Fibroblast of lung (primary cell): Measurements from ENCODE around the gene EHMT1. TPM values are rescaled to one million over a fixed set of nuclear protein-coding genes. Genes with fewer than 3 reads are reported as not detected.

Experiments used
- DNase-seq, 2 donors: peaks; one replicate each; pipeline versions ENCODE4 v3.0.0 to v3.0.0-alpha.2; 2010; ENCODE audit warnings: low read depth in 2 of 2
- H2AFZ ChIP-seq: 2 replicates; pipeline ENCODE4 v1.5.1; 2012; ENCODE audit warnings: low read length, control low read depth, inconsistent platforms
- H3K27ac ChIP-seq: 2 replicates; pipeline ENCODE4 v1.5.1; 2011; ENCODE audit warnings: low read length, control low read depth; ENCODE audit not compliant: insufficient read depth
- H3K27me3 ChIP-seq: 2 replicates; pipeline ENCODE4 v1.5.1; 2011; ENCODE audit warnings: mild to moderate bottlenecking, low read length; ENCODE audit not compliant: control insufficient read depth, insufficient read depth
- H3K36me3 ChIP-seq: 2 replicates; pipeline ENCODE4 v1.5.1; 2011; ENCODE audit warnings: low read length; ENCODE audit not compliant: control insufficient read depth, insufficient read depth
- H3K4me1 ChIP-seq: 2 replicates; pipeline ENCODE4 v1.5.1; 2011; ENCODE audit warnings: low read length; ENCODE audit not compliant: control insufficient read depth, insufficient read depth; ENCODE audit errors: extremely low read depth
- H3K4me2 ChIP-seq: 2 replicates; pipeline ENCODE4 v1.5.1; 2011; ENCODE audit warnings: low read length, control low read depth; ENCODE audit not compliant: insufficient read depth; ENCODE audit errors: extremely low read depth
- H3K4me3 ChIP-seq, 4 experiments: fragments of 200-600 bp in 1 of 4; sonication (generic) in 1 of 4; replicated peaks in 1 of 4; 2 replicates each; pipeline ENCODE4 v1.5.1; 2011 to 2016; ENCODE audit warnings: low read length in 4 of 4, low read depth in 3 of 4, mild to moderate bottlenecking in 3 of 4, control low read depth in 2 of 4, inconsistent platforms in 1 of 4, mixed read lengths in 1 of 4; ENCODE audit not compliant: insufficient read depth in 1 of 4; ENCODE audit errors: control extremely low read depth in 1 of 4
- H3K79me2 ChIP-seq: 2 replicates; pipeline ENCODE4 v1.5.1; 2012; ENCODE audit warnings: mild to moderate bottlenecking, low read length, inconsistent platforms; ENCODE audit not compliant: control insufficient read depth, insufficient read depth
- H3K9ac ChIP-seq: 2 replicates; pipeline ENCODE4 v1.5.1; 2011; ENCODE audit warnings: mild to moderate bottlenecking, low read length, control low read depth; ENCODE audit not compliant: insufficient read depth
- H3K9me3 ChIP-seq: 2 replicates; pipeline ENCODE4 v1.5.1; 2012; ENCODE audit warnings: low read depth, low read length; ENCODE audit not compliant: control insufficient read depth, insufficient read depth
- H4K20me1 ChIP-seq: 2 replicates; pipeline ENCODE4 v1.5.1; 2011; ENCODE audit warnings: low read length; ENCODE audit not compliant: control insufficient read depth, insufficient read depth; ENCODE audit errors: extremely low read depth
- CTCF ChIP-seq, 2 donors: IDR thresholded peaks in 1 of 2; conservative IDR thresholded peaks in 1 of 2; 1 replicate in 1 of 2; 2 replicates in 1 of 2; pipeline ENCODE4 v1.5.1; 2011 to 2012; ENCODE audit warnings: low read length in 2 of 2, control low read depth in 1 of 2, inconsistent platforms in 1 of 2, low read depth in 1 of 2, mild to moderate bottlenecking in 1 of 2
- EZH2 ChIP-seq: IDR thresholded peaks from 2 replicates; pipeline ENCODE4 v1.5.1; 2012; ENCODE audit warnings: low read length, control low read depth, mild to moderate bottlenecking; ENCODE audit errors: missing control alignments
- polyA plus RNA-seq, 2 donors: library from polyadenylated mRNA; depleted of rRNA in 1 of 2; stranded (reverse) in 1 of 2; unstranded in 1 of 2; fragments of >200 nt; gene quantifications; 2 replicates each; pipeline ENCODE4 v1.2.1, GENCODE V29; 2011 to 2012; ENCODE audit warnings: missing spikeins in 1 of 2
- total RNA-seq: library from RNA; depleted of rRNA; stranded (reverse); fragments of >200 nt; gene quantifications from 2 replicates; pipeline ENCODE4 v1.2.1, GENCODE V29; 2014

EHMT1 gene
- total and polyA plus RNA-seq, 2 donors (not counting 1 experiment from before 2014, with no cell fraction given) = 22.4 to 48.6 TPM

- no peak overlapping the region for H3K9ac ChIP-seq
- H3K79me2 ChIP-seq = peaks cover 50% of the 10 kb centered on the region
- H3K27ac ChIP-seq = no peak overlapping the region
- no peak overlapping the region for H3K4me3 ChIP-seq
- no peaks in the 10 kb centered on the region for H3K27me3 ChIP-seq
- H4K20me1 ChIP-seq = no peaks in the 10 kb centered on the region
- peaks cover 6% of the 10 kb centered on the region for H3K4me1 ChIP-seq
- H3K4me2 ChIP-seq = no peak overlapping the region
- no peaks in the 10 kb centered on the region for H3K9me3 ChIP-seq
- no peak overlapping the region for H2AFZ ChIP-seq
- DNase-seq = no peak
- H3K36me3 ChIP-seq = peaks cover 6% of the 10 kb centered on the region
- TF ChIP-seq CTCF (conservative IDR thresholded peaks at IDR 0.05 in 1 of 2, IDR thresholded peaks at IDR 0.05 in 1 of 2; ENCODE audit: low read depth in 1 of 2, low read length in 2 of 2) (no peak), EZH2 (no peak)
Measured at GRCh38 chr9:137668203-137668602, 49.4 kb downstream of the EHMT1 start.

GRCh38 chr9:137669261-137669672 is 50.5 kb downstream of the EHMT1 start:
- Histone ChIP-seq H3K4me2 (no peak overlapping the region), H3K79me2 (peaks cover 59% of the 10 kb centered on the region), H3K9me3 (no peaks in the 10 kb centered on the region), H3K9ac (no peak overlapping the region), H3K36me3 (peaks cover 6% of the 10 kb centered on the region), H3K4me3 (no peak overlapping the region), H3K4me1 (peaks cover 8% of the 10 kb centered on the region), H3K27me3 (no peaks in the 10 kb centered on the region), H2AFZ (no peak overlapping the region), H4K20me1 (no peaks in the 10 kb centered on the region), H3K27ac (no peak overlapping the region)
- no peak for DNase-seq
- TF ChIP-seq CTCF (conservative IDR thresholded peaks at IDR 0.05 in 1 of 2, IDR thresholded peaks at IDR 0.05 in 1 of 2; ENCODE audit: low read depth in 1 of 2, low read length in 2 of 2) = no peak
- no peak for TF ChIP-seq EZH2

- no peak overlapping the region for H3K4me3 ChIP-seq
- TF ChIP-seq EZH2 = no peak
- no peak for TF ChIP-seq CTCF (conservative IDR thresholded peaks at IDR 0.05 in 1 of 2, IDR thresholded peaks at IDR 0.05 in 1 of 2; ENCODE audit: low read depth in 1 of 2, low read length in 2 of 2)
- peaks cover 4% of the 10 kb centered on the region for H3K36me3 ChIP-seq
- H3K27ac ChIP-seq = no peak overlapping the region
- DNase-seq = no peak
- H3K4me1 ChIP-seq = peaks cover 5% of the 10 kb centered on the region
- H3K9me3 ChIP-seq = no peaks in the 10 kb centered on the region
- H3K79me2 ChIP-seq = peaks cover 58% of the 10 kb centered on the region
- H2AFZ ChIP-seq = no peak overlapping the region
- H3K9ac ChIP-seq = no peak overlapping the region
- H3K27me3 ChIP-seq = no peaks in the 10 kb centered on the region
- H3K4me2 ChIP-seq = no peak overlapping the region
- no peaks in the 10 kb centered on the region for H4K20me1 ChIP-seq
Measured at GRCh38 chr9:137670391-137671195, 51.8 kb downstream of the EHMT1 start.
